ENCODE measurements around the gene NKX6-1. TPM values are rescaled to one million over a fixed set of nuclear protein-coding genes. Genes with fewer than 3 reads are reported as not detected.

NKX6-1 gene
- polyA plus RNA-seq, 1 of the 3 experiments (the other 2 are of a cell fraction), result not detected

DNA sequence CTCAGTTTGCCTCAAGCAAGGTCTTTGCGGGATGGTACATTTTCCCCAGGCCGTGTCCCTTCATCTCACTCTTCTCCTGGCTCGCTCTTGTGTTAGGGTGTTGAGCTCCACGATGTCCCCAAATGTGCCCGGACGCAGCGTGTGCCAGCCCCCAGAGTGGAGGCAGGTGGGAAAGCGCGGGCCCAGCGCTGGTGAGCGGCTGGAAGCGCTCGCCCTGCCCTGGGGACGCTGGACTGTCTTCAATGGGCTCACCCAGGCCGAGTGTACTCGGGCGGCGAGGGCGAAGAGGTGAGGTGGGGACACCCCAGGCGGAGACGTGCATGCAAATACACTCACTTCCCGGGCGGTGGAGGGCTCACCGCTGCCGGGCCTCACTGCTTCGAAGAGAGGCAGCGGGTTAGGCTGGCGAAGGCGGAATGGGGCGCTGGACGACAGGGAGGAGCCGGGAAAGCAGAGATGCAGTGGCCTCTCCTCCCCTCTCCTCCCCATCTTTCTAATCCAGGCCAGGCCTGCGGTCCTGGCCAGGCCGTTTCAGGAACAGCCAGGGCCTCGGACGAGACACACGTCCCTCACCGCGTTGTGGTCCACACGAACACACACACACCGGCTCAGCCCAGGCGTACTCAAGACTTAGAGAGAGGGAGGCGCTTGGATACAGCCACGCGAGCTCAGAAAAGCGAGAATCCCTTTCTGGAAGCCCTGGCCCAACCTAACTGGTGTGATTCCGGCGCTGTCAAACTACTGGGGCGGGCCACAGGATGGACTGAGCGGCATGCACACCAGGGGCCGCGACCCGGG, 2.2 kb downstream of the NKX6-1 start:
- no peaks in the 10 kb centered on the region for H4K20me1 ChIP-seq (ENCODE audit: insufficient read depth)
- DNase-seq, result peak; percentile 42
- H3K27ac ChIP-seq (ENCODE audit: low read depth in 2 of 2, low read length in 1 of 2), result no peak overlapping the region
- no peak overlapping the region for H2AFZ ChIP-seq (ENCODE audit: low read depth)
- H3F3A ChIP-seq (replicated peaks; ENCODE audit: insufficient read depth), result peaks cover 12% of the 10 kb centered on the region
- no peak overlapping the region for H3K4me2 ChIP-seq
- H3K9ac ChIP-seq, result no peak overlapping the region
- ChIA-PET POLR2A (interaction anchor here (0.8 kb wide), 1 partner anchor 13 kb away, joined by 3 read pairs; no protein-coding TSS in a partner anchor), CTCF (interaction anchor here (0.7 to 1.0 kb wide), 2 partner anchors 15 to 32 kb away, joined by 3 read pairs; no protein-coding TSS in a partner anchor)
- H3K79me2 ChIP-seq (ENCODE audit: insufficient read depth), result no peaks in the 10 kb centered on the region
- 22% methylated on average over 37 of the region's 53 CpGs for WGBS (ENCODE audit: low lambda C conversion rate)
- peaks cover 0 to 10% of the 10 kb centered on the region in 2 experiments; a peak in 1 of 4 replicates for H3K4me1 ChIP-seq (ENCODE audit: control insufficient read depth in 1 of 2, insufficient read depth in 2 of 2, low read depth in 1 of 2, low read length in 1 of 2)
- peaks cover 100% of the 10 kb centered on the region for H3K27me3 ChIP-seq (ENCODE audit: insufficient read depth)
- no peak for TF ChIP-seq TAF1 (IDR thresholded peaks at IDR 0.05; ENCODE audit: borderline replicate concordance, low read depth, low read length)
- TF ChIP-seq, protein P1, sequence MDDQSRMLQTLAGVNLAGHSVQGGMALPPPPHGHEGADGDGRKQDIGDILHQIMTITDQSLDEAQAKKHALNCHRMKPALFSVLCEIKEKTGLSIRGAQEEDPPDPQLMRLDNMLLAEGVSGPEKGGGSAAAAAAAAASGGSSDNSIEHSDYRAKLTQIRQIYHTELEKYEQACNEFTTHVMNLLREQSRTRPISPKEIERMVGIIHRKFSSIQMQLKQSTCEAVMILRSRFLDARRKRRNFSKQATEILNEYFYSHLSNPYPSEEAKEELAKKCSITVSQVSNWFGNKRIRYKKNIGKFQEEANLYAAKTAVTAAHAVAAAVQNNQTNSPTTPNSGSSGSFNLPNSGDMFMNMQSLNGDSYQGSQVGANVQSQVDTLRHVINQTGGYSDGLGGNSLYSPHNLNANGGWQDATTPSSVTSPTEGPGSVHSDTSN (IDR thresholded peaks at IDR 0.05), result no peak
- H3K9me3 ChIP-seq, result no peaks in the 10 kb centered on the region
- no peak overlapping the region for H3K4me3 ChIP-seq (ENCODE audit: low read depth in 2 of 2, low read length in 1 of 2)
- no peaks in the 10 kb centered on the region for H3K9me2 ChIP-seq
- H3K36me3 ChIP-seq (replicated peaks in 1 of 2; ENCODE audit: control insufficient read depth in 1 of 2, insufficient read depth in 2 of 2, low read length in 1 of 2), result no peaks in the 10 kb centered on the region

- no peak for DNase-seq
- peaks cover 0 to 10% of the 10 kb centered on the region in 2 experiments; a peak in 1 of 4 replicates for H3K4me1 ChIP-seq (ENCODE audit: control insufficient read depth in 1 of 2, insufficient read depth in 2 of 2, low read depth in 1 of 2, low read length in 1 of 2)
- H3K4me3 ChIP-seq (ENCODE audit: low read depth in 2 of 2, low read length in 1 of 2), result no peak overlapping the region
- H3K27ac ChIP-seq (ENCODE audit: low read depth in 2 of 2, low read length in 1 of 2), result no peak overlapping the region
- H4K20me1 ChIP-seq (ENCODE audit: insufficient read depth), result no peaks in the 10 kb centered on the region
- no peaks in the 10 kb centered on the region for H3K9me2 ChIP-seq
- CTCF ChIA-PET, result interaction anchor here (0.9 to 1.0 kb wide), 2 partner anchors 32 to 852 kb away, joined by 3 read pairs; no protein-coding TSS in a partner anchor
- H3K79me2 ChIP-seq (ENCODE audit: insufficient read depth), result no peaks in the 10 kb centered on the region
- H3K27me3 ChIP-seq (ENCODE audit: insufficient read depth), result peaks cover 100% of the 10 kb centered on the region
- no peaks in the 10 kb centered on the region for H3K36me3 ChIP-seq (replicated peaks in 1 of 2; ENCODE audit: control insufficient read depth in 1 of 2, insufficient read depth in 2 of 2, low read length in 1 of 2)
- H3K9me3 ChIP-seq, result no peaks in the 10 kb centered on the region
- no peak overlapping the region for H3K4me2 ChIP-seq
- H2AFZ ChIP-seq (ENCODE audit: low read depth), result no peak overlapping the region
- H3K9ac ChIP-seq, result no peak overlapping the region
- H3F3A ChIP-seq (replicated peaks; ENCODE audit: insufficient read depth), result peaks cover 12% of the 10 kb centered on the region
- 0% methylated on average over 1 of the region's 24 CpGs for WGBS (ENCODE audit: low lambda C conversion rate)
- POLR2A ChIA-PET, result no interaction called here
- no peak for TF ChIP-seq NFIC (IDR thresholded peaks at IDR 0.05; ENCODE audit: borderline replicate concordance)
- no peak for TF ChIP-seq FOXM1 (IDR thresholded peaks at IDR 0.05; ENCODE audit: low read depth)
- TF ChIP-seq MEF2A (IDR thresholded peaks at IDR 0.05; ENCODE audit: borderline replicate concordance, low read depth), result no peak
- TF ChIP-seq, protein P2, sequence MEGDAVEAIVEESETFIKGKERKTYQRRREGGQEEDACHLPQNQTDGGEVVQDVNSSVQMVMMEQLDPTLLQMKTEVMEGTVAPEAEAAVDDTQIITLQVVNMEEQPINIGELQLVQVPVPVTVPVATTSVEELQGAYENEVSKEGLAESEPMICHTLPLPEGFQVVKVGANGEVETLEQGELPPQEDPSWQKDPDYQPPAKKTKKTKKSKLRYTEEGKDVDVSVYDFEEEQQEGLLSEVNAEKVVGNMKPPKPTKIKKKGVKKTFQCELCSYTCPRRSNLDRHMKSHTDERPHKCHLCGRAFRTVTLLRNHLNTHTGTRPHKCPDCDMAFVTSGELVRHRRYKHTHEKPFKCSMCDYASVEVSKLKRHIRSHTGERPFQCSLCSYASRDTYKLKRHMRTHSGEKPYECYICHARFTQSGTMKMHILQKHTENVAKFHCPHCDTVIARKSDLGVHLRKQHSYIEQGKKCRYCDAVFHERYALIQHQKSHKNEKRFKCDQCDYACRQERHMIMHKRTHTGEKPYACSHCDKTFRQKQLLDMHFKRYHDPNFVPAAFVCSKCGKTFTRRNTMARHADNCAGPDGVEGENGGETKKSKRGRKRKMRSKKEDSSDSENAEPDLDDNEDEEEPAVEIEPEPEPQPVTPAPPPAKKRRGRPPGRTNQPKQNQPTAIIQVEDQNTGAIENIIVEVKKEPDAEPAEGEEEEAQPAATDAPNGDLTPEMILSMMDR (IDR thresholded peaks at IDR 0.05), result no peak
- TF ChIP-seq, protein P3, sequence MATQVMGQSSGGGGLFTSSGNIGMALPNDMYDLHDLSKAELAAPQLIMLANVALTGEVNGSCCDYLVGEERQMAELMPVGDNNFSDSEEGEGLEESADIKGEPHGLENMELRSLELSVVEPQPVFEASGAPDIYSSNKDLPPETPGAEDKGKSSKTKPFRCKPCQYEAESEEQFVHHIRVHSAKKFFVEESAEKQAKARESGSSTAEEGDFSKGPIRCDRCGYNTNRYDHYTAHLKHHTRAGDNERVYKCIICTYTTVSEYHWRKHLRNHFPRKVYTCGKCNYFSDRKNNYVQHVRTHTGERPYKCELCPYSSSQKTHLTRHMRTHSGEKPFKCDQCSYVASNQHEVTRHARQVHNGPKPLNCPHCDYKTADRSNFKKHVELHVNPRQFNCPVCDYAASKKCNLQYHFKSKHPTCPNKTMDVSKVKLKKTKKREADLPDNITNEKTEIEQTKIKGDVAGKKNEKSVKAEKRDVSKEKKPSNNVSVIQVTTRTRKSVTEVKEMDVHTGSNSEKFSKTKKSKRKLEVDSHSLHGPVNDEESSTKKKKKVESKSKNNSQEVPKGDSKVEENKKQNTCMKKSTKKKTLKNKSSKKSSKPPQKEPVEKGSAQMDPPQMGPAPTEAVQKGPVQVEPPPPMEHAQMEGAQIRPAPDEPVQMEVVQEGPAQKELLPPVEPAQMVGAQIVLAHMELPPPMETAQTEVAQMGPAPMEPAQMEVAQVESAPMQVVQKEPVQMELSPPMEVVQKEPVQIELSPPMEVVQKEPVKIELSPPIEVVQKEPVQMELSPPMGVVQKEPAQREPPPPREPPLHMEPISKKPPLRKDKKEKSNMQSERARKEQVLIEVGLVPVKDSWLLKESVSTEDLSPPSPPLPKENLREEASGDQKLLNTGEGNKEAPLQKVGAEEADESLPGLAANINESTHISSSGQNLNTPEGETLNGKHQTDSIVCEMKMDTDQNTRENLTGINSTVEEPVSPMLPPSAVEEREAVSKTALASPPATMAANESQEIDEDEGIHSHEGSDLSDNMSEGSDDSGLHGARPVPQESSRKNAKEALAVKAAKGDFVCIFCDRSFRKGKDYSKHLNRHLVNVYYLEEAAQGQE (IDR thresholded peaks at IDR 0.05; ENCODE audit: low read depth, low read length), result no peak
- TF ChIP-seq FOXJ3 (CRISPR knock-in tag; IDR thresholded peaks at IDR 0.05), result no peak
- TF ChIP-seq TEAD4 (IDR thresholded peaks at IDR 0.05; ENCODE audit: borderline replicate concordance, insufficient read depth), result no peak
- TF ChIP-seq FOSL2 (IDR thresholded peaks at IDR 0.05; ENCODE audit: borderline replicate concordance, low read depth), result no peak
- TF ChIP-seq IRF3 (IDR thresholded peaks at IDR 0.05; ENCODE audit: low read depth, low read length), result no peak
- TF ChIP-seq TCF12 (IDR thresholded peaks at IDR 0.05), result no peak
- no peak for TF ChIP-seq RFX5 (IDR thresholded peaks at IDR 0.05; ENCODE audit: low read length)
- TF ChIP-seq, protein P4, sequence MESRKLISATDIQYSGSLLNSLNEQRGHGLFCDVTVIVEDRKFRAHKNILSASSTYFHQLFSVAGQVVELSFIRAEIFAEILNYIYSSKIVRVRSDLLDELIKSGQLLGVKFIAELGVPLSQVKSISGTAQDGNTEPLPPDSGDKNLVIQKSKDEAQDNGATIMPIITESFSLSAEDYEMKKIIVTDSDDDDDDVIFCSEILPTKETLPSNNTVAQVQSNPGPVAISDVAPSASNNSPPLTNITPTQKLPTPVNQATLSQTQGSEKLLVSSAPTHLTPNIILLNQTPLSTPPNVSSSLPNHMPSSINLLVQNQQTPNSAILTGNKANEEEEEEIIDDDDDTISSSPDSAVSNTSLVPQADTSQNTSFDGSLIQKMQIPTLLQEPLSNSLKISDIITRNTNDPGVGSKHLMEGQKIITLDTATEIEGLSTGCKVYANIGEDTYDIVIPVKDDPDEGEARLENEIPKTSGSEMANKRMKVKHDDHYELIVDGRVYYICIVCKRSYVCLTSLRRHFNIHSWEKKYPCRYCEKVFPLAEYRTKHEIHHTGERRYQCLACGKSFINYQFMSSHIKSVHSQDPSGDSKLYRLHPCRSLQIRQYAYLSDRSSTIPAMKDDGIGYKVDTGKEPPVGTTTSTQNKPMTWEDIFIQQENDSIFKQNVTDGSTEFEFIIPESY (IDR thresholded peaks at IDR 0.05; ENCODE audit: borderline replicate concordance, low read depth), result no peak
- no peak for TF ChIP-seq CHD2 (IDR thresholded peaks at IDR 0.05; ENCODE audit: low read length, partially characterized antibody)
- no peak for TF ChIP-seq NRF1 (IDR thresholded peaks at IDR 0.05; ENCODE audit: low read depth, low read length)
Measured at GRCh38 chr4:84496331-84496705, 2.8 kb downstream of the NKX6-1 start.

All from SK-N-SH (cell line).